Kidney (tissue), 14 donors: Measurements from ENCODE around the gene PHF2. TPM values are rescaled to one million over a fixed set of nuclear protein-coding genes. Genes with fewer than 3 reads are reported as not detected.

ENCODE experiments used
- DNase-seq, 5 donors: peaks; one replicate each; pipeline ENCODE4 v3.0.0-alpha.2; 2013 to 2020
- FAIRE-seq: peaks from 2 replicates; lab custom pipeline; 2012; peaks lifted over from hg19 to GRCh38; lab: Jason Lieb, UNC
- H3K27ac ChIP-seq, 2 donors: one replicate each; pipeline ENCODE4 v1.7.0; 2013; ENCODE audit warnings: low read depth in 2 of 2, low read length in 2 of 2, inconsistent platforms in 1 of 2
- H3K27me3 ChIP-seq: one replicate; pipeline ENCODE4 v1.7.1; 2013; ENCODE audit warnings: low read length, inconsistent platforms; ENCODE audit not compliant: control insufficient read depth, insufficient read depth
- H3K36me3 ChIP-seq, 3 donors: one replicate each; pipeline versions ENCODE4 v1.7.0 to v1.7.1; 2013; ENCODE audit warnings: low read length in 3 of 3, control low read depth in 1 of 3, inconsistent platforms in 1 of 3; ENCODE audit not compliant: insufficient read depth in 3 of 3, control insufficient read depth in 2 of 3
- H3K4me1 ChIP-seq, 3 donors: one replicate each; pipeline versions ENCODE4 v1.7.0 to v1.7.1; 2013; ENCODE audit warnings: low read length in 3 of 3, inconsistent platforms in 1 of 3, low read depth in 1 of 3; ENCODE audit not compliant: control insufficient read depth in 2 of 3, insufficient read depth in 2 of 3
- H3K4me3 ChIP-seq, 3 donors: one replicate each; pipeline versions ENCODE4 v1.7.0 to v1.8.1; 2013; ENCODE audit warnings: low read length in 3 of 3, control low read depth in 1 of 3, inconsistent platforms in 1 of 3
- H3K9ac ChIP-seq, 3 donors: one replicate each; pipeline versions ENCODE4 v1.7.0 to v1.7.1; 2013; ENCODE audit warnings: low read length in 3 of 3, control low read depth in 1 of 3, inconsistent platforms in 1 of 3
- H3K9me3 ChIP-seq, 3 donors: one replicate each; pipeline versions ENCODE4 v1.7.0 to v1.7.1; 2013; ENCODE audit warnings: low read length in 3 of 3, control low read depth in 1 of 3, inconsistent platforms in 1 of 3; ENCODE audit not compliant: control insufficient read depth in 2 of 3, insufficient read depth in 1 of 3
- CTCF ChIP-seq: IDR thresholded peaks from 3 replicates; pipeline ENCODE4 v1.5.1; 2012; ENCODE audit warnings: mild to moderate bottlenecking, moderate library complexity, borderline replicate concordance; ENCODE audit not compliant: insufficient read depth; ENCODE audit errors: extremely low read depth
- intact Hi-C: fragments of 100-400 bp; cut with DNase I; formaldehyde crosslinking; loops from one replicate; pipeline ENCODE4 v1.11.1; 2022
- polyA plus RNA-seq: library from polyadenylated mRNA; stranded (reverse); fragments of 350-450 nt; fragmentation: Illumina TruSeq; extraction: RNeasy Lipid Tissue Mini Kit (QIAGEN cat#74804); gene quantifications from one replicate; pipeline ENCODE4 v1.2.3, GENCODE V29; 2014; ENCODE audit warnings: low read depth, low replicate concordance; ENCODE audit not compliant: insufficient read depth
- total RNA-seq: library from RNA; stranded (reverse); fragmentation: NEBNext Ultra II Directional; extraction: Animal tissue kit (Norgen Biotek cat#: 25700); gene quantifications from one replicate; pipeline ENCODE4 v1.2.1, GENCODE V29; 2021
- donor health status: control.
- donor health status: control.
- donor health status: control.
- donor health status: control.
- donor health status: control.
- donor health status: DM: yes; HTN: yes; CAD: no.
- donor health status: Normal renal cell carcinoma (clear cell type).

Gene PHF2
- total and polyA plus RNA-seq, 2 donors from 2014 or later: 10.2 to 30.7 TPM

- H3K9ac ChIP-seq: no peak overlapping the region
- H3K36me3 ChIP-seq: peaks cover 12 to 39% (median 38%) of the 10 kb centered on the region in 3 donors
- FAIRE-seq: no peak
- intact Hi-C loops: no loop called here
- H3K4me1 ChIP-seq: peaks cover 0 to 2% (median 0%) of the 10 kb centered on the region in 3 donors
- H3K4me3 ChIP-seq: no peak overlapping the region
- no peak for TF ChIP-seq CTCF
- no peaks in the 10 kb centered on the region for H3K9me3 ChIP-seq
- no peaks in the 10 kb centered on the region for H3K27me3 ChIP-seq
- DNase-seq: no peak
- H3K27ac ChIP-seq: no peak overlapping the region
Measured at GRCh38 chr9:93646640-93647178, 70.3 kb downstream of the PHF2 start.

- H3K36me3 ChIP-seq: peaks cover 12 to 42% (median 37%) of the 10 kb centered on the region in 3 donors
- intact Hi-C loops: no loop called here
Measured at GRCh38 chr9:93648181-93648580, 71.8 kb downstream of the PHF2 start.

DNA sequence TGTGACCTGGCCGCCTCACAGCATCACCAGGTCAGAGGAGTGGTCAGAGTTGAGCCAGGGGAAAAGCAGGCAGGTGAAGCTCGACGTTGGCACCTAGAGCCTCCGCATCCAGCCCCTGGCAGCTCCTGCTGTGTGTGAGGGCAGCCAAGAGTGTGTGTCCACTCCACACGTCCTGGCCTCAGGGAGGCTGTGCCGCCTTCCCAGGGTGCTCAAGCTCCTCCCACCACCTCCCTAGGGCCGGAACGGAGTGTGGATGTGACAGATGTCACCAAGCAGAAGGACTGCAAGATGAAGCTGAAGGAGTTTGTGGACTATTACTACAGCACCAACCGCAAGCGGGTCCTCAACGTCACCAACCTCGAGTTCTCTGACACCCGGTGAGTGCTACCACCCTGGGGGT, 72.5 kb downstream of the PHF2 start:
- FAIRE-seq (no peak), DNase-seq (no peak)
- TF ChIP-seq CTCF: no peak
- Histone ChIP-seq H3K27ac (no peak overlapping the region), H3K9me3 (no peaks in the 10 kb centered on the region), H3K36me3 (peaks cover 9 to 40% (median 35%) of the 10 kb centered on the region in 3 donors), H3K4me1 (no peaks in the 10 kb centered on the region), H3K4me3 (no peak overlapping the region), H3K27me3 (no peaks in the 10 kb centered on the region), H3K9ac (no peak overlapping the region)
- intact Hi-C loops: no loop called here

More at GRCh38 chr9:93648181-93648580, 71.8 kb downstream of the PHF2 start:
- no peak overlapping the region for H3K9ac ChIP-seq
- H3K4me3 ChIP-seq: no peak overlapping the region
- H3K9me3 ChIP-seq: no peaks in the 10 kb centered on the region
- no peak overlapping the region for H3K27ac ChIP-seq
- DNase-seq (no peak), FAIRE-seq (no peak)
- TF ChIP-seq CTCF: no peak
- H3K27me3 ChIP-seq: no peaks in the 10 kb centered on the region
- H3K4me1 ChIP-seq: peaks cover 0 to under 1% (median 0%) of the 10 kb centered on the region in 3 donors
